Esophagus squamous epithelium (tissue), 5 donors: ENCODE results near the gene MOV10L1. TPM values are rescaled to one million over a fixed set of nuclear protein-coding genes. Genes with fewer than 3 reads are reported as not detected.

Source experiments
- DNase-seq: peaks from one replicate; lab custom pipeline; 2025; lab: John Stamatoyannopoulos, UW
- H3K27ac ChIP-seq, 4 donors: fragments of 200-600 bp; sonication (generic); one replicate each; pipeline ENCODE4 v1.5.1; 2016 to 2019; ENCODE audit warnings: mild to moderate bottlenecking in 1 of 4
- H3K27me3 ChIP-seq, 4 donors: fragments of 200-600 bp; sonication (generic); 1 replicate in 3 of 4; 2 replicates in 1 of 4; pipeline versions ENCODE4 v1.5.1 to v1.6.0; 2017 to 2021; ENCODE audit warnings: antibody characterized with exemption in 1 of 4
- H3K36me3 ChIP-seq, 3 donors: fragments of 200-600 bp; sonication (generic); one replicate each; pipeline ENCODE4 v1.5.1; 2016 to 2019
- H3K4me1 ChIP-seq, 3 donors: fragments of 200-600 bp; sonication (generic); one replicate each; pipeline ENCODE4 v1.5.1; 2017 to 2019
- H3K4me3 ChIP-seq, 4 donors: fragments of 200-600 bp; sonication (generic); 1 replicate in 3 of 4; 2 replicates in 1 of 4; pipeline ENCODE4 v1.5.1; 2016 to 2019; ENCODE audit warnings: mild to moderate bottlenecking in 2 of 4, moderate library complexity in 1 of 4
- H3K9me3 ChIP-seq, 3 donors: fragments of 200-600 bp; sonication (generic); one replicate each; pipeline ENCODE4 v1.5.1; 2016 to 2019
- CTCF ChIP-seq, 6 experiments: fragments of 450-650 bp in 4 of 6; fragments of 200-600 bp in 2 of 6; sonication (generic) in 2 of 6; IDR thresholded peaks; one replicate each; pipeline ENCODE4 v1.5.1; 2016 to 2019; ENCODE audit warnings: antibody characterized with exemption in 6 of 6, mild to moderate bottlenecking in 4 of 6, moderate library complexity in 4 of 6
- POLR2A ChIP-seq, 4 donors: fragments of 450-650 bp; IDR thresholded peaks; one replicate each; pipeline ENCODE4 v1.6.1; 2017; ENCODE audit warnings: antibody characterized with exemption in 4 of 4, mild to moderate bottlenecking in 4 of 4, moderate library complexity in 3 of 4
- WGBS, 2 donors: methylation state at CpG; one replicate each; pipeline ENCODE4 v1.1.5; 2018; 5-methylcytosine and 5-hydroxymethylcytosine counted together
- intact Hi-C: fragments of 100-400 bp; cut with DNase I; formaldehyde crosslinking; loops from one replicate; pipeline ENCODE4 v1.15.0; 2022
- total RNA-seq, 4 donors: library from RNA; depleted of rRNA; stranded (reverse); fragments of >200 nt; gene quantifications; one replicate each; pipeline ENCODE4 v1.1.0, GENCODE V29; 2016
- donor health status: DM: yes; HTN: yes; CAD: no.

Gene MOV10L1
- total RNA-seq, 4 donors from 2014 or later, result 0.06 to 0.57 (median 0.13) TPM; not detected in 1

GRCh38 chr22:50198624-50199017, 108.8 kb downstream of the MOV10L1 start:
- TF ChIP-seq CTCF (IDR thresholded peaks at IDR 0.05) (no peak), POLR2A (IDR thresholded peaks at IDR 0.05) (no peak)
- peaks cover 11 to 67% (median 20%) of the 10 kb centered on the region in 3 donors for H3K36me3 ChIP-seq
- 60 to 65% methylated on average over 2 to 6 of the region's 16 CpGs for WGBS, 2 donors
- no peak overlapping the region for H3K4me3 ChIP-seq
- H3K9me3 ChIP-seq, result no peaks in the 10 kb centered on the region
- no peaks in the 10 kb centered on the region for H3K27me3 ChIP-seq
- DNase-seq, result no peak
- no peak overlapping the region for H3K27ac ChIP-seq
- peaks cover 15 to 30% (median 18%) of the 10 kb centered on the region in 3 donors for H3K4me1 ChIP-seq
- intact Hi-C loops, result no loop called here

GRCh38 chr22:50199251-50199721, 109.5 kb downstream of the MOV10L1 start:
- no peaks in the 10 kb centered on the region for H3K27me3 ChIP-seq
- H3K9me3 ChIP-seq, result no peaks in the 10 kb centered on the region
- intact Hi-C loops, result no loop called here
- no peak for DNase-seq
- H3K4me3 ChIP-seq, result peak overlapping the region in 1 of 4 donors; percentile 75
- WGBS, 2 donors, result 57% methylated on average over 2 of the region's 18 CpGs; no CpG with 5 or more reads in 1 of the 2 donors
- peaks cover 7 to 67% (median 17%) of the 10 kb centered on the region in 3 donors for H3K36me3 ChIP-seq
- H3K4me1 ChIP-seq, result peaks cover 15 to 30% (median 18%) of the 10 kb centered on the region in 3 donors
- TF ChIP-seq POLR2A (IDR thresholded peaks at IDR 0.05), result no peak
- no peak for TF ChIP-seq CTCF (IDR thresholded peaks at IDR 0.05)
- no peak overlapping the region for H3K27ac ChIP-seq

- intact Hi-C loops, result no loop called here
- no peak for TF ChIP-seq CTCF (IDR thresholded peaks at IDR 0.05)
- no peak for TF ChIP-seq POLR2A (IDR thresholded peaks at IDR 0.05)
- no peak for DNase-seq
- Histone ChIP-seq H3K36me3 (peaks cover 7 to 67% (median 10%) of the 10 kb centered on the region in 3 donors), H3K27me3 (no peaks in the 10 kb centered on the region), H3K9me3 (no peaks in the 10 kb centered on the region), H3K4me1 (peaks cover 15 to 33% (median 18%) of the 10 kb centered on the region in 3 donors), H3K4me3 (peak overlapping the region; percentile 63 to 92 (median 73)), H3K27ac (peak overlapping the region; percentile 72 to 93 (median 88))
- WGBS, 2 donors, result 14 to 47% methylated on average over 3 to 7 of the region's 34 CpGs
Measured at GRCh38 chr22:50199829-50200460, 110.1 kb downstream of the MOV10L1 start.

GRCh38 chr22:50200461-50201190, 110.8 kb downstream of the MOV10L1 start, which contains the start of gene SELENOO:
Gene SELENOO, plus strand, starts transcription at chr22:50201011. Its CDS starts 26 bp downstream, at chr22:50201037.
- Histone ChIP-seq H3K4me3 (peak within 1 kb of the TSS; percentile 63 to 92 (median 73)), H3K27me3 (no peaks in the 10 kb centered on the region), H3K27ac (peak within 1 kb of the TSS; percentile 72 to 93 (median 88)), H3K4me1 (peaks cover 15 to 40% (median 18%) of the 10 kb centered on the region in 3 donors), H3K9me3 (no peaks in the 10 kb centered on the region), H3K36me3 (peaks cover 7 to 63% (median 8%) of the 10 kb centered on the region in 3 donors)
- DNase-seq, result peak; percentile 67
- intact Hi-C loops, result no loop called here
- TF ChIP-seq CTCF (IDR thresholded peaks at IDR 0.05) (peak in 1 of 6 experiments; percentile 8), POLR2A (IDR thresholded peaks at IDR 0.05) (peak in 3 of 4 donors; percentile 48 to 93 (median 86))
- no CpG with 5 or more reads among the region's 105 CpGs for WGBS, 2 donors
